ENCODE data around the gene TOP1.

Gene TOP1

GRCh38 chr20:41038149-41038877, 9.7 kb downstream of the TOP1 start:
- DNase-seq (ENCODE audit: low read depth), result no peak

DNA sequence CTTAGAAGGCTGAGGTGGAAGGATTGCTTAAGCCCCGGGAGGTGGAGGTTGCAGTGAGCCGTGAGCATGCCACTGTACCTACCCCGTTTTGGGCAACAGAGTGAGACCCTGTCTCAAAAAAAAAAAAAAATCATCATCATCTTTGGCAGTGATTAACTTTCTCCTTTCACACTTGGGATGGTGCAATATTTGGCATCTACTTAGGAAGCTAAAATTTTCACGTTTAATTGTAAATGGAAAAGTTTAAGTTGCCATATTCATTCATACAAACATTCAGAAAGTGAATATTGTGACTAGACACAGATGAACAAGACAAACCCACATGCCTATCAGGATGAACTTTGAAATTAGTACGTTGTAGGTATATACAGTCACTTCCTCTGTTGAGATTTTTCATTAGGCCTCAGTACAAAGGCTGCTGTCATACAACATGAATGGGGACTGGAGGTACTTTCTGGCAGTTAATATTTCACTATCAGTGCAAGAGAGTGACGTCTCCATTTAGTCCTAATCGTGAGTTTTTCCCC, 10.3 kb downstream of the TOP1 start:
- DNase-seq (ENCODE audit: low read depth), result no peak

- DNase-seq (ENCODE audit: low read depth), result no peak
These were observed 12.2 kb downstream of the TOP1 start for GRCh38 chr20:41040855-41041254.

DNA sequence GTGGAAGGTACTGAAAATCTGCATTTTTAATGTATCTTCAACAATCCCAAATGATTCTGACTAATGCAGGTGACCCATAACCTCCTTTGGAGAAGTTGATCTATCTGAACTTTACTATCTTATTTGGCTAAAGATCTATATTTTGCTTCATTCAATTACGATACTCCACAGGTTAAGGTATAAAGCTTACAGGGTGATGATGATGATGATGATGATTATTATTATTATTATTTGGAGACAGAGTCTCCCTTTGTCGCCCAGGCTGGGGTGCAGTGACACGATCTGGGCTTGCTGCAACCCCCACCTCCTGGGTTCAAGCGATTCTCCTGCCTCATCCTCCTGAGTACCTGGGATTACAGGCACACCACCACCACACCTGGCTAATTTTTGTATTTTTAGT, 13.1 kb downstream of the TOP1 start:
- DNase-seq (ENCODE audit: low read depth), result no peak

GRCh38 chr20:41044409-41045062, 15.9 kb downstream of the TOP1 start:
- DNase-seq (ENCODE audit: low read depth), result no peak

- no peak for DNase-seq (ENCODE audit: low read depth)
These were observed 17.0 kb downstream of the TOP1 start for GRCh38 chr20:41045671-41046070.

DNA sequence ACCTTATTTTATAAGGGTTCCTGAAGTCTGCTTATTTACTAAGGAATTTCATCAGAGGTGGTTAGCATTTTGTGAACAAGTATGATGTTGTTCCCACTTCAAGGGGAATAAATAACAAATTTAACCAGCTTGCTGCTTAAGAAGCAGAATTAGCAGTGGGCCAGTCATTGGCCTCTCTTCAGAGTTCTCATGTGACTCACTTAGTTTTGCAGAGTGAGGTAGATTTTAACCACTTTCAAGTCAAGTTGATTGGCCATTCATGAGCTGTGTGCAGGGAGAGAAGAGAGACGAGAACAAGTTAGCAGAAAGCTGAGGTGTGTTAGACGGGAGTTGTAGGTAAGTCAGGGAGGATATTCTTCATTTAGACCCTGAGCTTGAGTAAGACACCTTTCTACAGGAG, 18.1 kb downstream of the TOP1 start:
- no peak for DNase-seq (ENCODE audit: low read depth)

- no peak for DNase-seq (ENCODE audit: low read depth)
These were observed 18.8 kb downstream of the TOP1 start for GRCh38 chr20:41047279-41047974.

DNA sequence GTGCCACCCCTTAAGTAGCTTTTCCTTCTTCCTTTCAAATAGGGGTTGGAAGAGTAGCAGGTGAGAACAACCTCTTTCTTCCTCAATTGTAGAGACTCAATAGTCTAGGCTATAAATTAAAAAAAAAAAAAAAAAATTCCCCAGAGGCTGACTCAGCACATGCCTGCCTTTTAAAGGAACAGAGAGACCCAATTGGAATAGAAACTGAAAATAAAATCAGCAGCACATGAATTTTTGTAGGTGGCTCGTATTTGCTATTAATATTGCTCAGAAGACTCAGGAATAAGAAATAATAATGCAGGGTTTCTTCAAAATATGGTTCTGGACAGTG, 19.3 kb downstream of the TOP1 start:
- no peak for DNase-seq (ENCODE audit: low read depth)

DNA sequence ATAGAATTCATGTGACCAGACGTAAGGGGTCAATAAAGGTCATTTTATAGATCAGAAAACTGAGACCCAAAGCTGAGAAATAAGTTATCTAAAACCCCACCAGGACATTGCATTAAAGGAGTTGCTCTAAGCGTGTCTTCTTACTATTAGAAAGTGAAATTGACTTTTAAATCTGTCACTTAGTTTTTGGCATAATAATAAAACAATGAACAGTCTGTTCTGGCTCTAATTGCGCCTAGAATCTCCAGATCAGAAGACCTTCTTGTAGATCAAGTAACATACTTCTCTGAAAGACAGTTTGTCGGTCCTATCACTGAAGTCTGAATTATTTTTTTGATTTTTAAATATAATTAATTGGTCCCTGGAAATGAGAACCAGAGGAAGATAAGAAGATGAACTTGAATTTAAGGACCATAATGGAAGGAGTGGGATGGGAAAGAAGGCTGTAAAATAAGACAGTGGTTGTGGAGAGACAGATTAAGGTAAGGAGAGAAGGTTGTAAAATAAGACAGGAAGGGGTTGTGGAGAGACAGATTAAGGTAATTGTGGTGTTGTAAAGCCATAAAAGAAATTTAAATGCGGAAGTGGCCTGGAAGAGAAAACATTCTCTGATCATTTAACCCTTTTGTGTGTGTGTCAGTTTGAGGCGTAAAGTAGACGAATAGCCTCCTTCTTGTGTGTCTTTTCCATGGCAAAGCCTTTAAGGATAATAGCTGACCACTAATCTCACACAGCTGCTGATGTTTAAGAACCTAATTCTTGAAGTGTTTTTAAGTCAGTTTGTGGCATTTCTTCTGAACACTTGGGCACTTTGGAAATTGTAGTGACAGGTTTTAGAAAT, 20.1 kb downstream of the TOP1 start:
- DNase-seq (ENCODE audit: low read depth), result no peak

- no peak for DNase-seq (ENCODE audit: low read depth)
These were observed 20.8 kb downstream of the TOP1 start for GRCh38 chr20:41049451-41049850.

DNA sequence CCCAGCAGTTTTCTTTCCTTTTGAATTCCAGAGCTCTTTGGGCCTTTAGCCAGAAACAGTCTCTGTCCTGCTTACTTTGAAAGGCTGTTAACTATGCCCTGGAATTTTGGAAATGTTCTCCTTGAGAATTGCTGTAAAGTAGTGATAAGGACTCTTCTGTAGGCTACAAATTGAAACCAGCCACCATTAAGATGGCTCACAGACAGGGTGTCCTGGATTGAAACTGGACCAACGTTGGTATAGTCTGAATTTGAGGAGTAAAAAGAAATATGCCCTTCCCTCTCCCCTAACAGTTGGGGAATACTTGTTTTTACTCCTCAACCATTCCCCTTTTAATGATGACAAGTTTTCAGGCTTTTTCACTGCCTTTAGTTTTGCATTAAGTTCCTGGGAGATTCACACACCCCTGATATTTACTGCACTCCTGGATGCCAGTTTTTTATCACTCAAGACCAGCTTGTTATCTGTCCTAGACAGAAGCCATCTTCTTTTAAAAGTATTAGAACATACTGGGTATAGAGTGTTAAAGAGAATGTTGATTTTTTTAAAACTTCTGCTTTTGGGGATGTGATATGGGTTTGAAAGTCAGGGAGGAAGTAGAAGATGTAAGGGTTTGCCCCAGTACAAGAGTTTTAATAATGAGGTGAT, 21.9 kb downstream of the TOP1 start:
- no peak for DNase-seq (ENCODE audit: low read depth)

DNA sequence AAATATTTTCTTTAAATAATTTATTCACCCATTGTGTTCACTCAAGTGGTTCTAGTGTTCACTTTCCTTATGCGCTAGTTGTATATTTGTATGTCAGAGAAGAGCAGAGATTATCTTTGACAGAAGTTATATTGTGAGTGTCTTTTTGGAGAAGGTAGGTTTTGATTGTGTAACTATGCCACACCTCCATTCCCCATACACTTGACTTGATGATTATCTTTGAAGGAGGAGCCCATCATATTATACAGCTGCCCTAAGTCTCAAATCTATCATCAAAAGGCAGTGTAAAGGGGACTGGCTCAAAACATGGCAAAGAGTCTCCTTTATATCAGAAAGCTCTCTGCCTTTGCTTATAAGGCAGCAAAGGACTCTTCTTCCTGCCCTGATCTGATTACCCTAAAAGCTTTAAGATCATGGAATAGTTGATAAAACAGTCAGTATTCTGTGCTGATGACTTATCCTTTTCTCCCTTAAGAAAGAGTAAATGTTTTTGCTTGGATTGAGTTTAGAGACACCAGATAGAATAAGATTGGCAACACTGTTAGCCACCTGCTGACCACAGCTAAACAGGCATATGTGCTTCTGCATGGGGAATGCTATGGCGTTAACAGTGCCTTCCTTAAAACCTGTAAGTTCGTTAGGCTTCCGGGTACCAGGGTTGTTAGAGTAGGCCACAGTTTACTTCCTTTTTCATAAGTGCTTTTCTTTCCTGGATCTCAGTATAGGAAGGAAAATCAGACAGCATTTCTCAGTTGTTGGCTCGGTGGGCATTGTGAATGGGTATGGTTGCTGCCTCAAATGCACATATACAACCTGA, 22.6 kb downstream of the TOP1 start:
- no peak for DNase-seq (ENCODE audit: low read depth)

GRCh38 chr20:41052742-41053419, 24.3 kb downstream of the TOP1 start:
- no peak for DNase-seq (ENCODE audit: low read depth)

GRCh38 chr20:41054070-41054846, 25.6 kb downstream of the TOP1 start:
- no peak for DNase-seq (ENCODE audit: low read depth)

DNA sequence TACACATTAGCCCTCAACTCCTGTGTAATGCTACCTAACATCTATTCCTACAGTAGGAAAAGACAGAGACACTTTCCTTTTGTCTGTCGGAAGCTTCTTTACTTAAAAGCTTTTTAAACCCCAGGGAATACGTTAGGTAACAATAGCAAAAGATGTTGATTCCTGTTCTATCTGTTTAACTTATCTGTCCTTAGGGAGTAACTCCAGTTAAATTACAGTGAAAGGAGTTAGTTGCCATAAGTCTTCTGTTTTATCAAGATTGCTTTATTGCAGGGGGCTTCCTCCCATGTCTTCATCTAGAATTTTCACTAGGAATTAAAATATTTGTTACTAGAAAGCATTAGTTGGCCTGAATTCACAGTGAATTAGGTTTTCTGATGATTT, 26.2 kb downstream of the TOP1 start:
- no peak for DNase-seq (ENCODE audit: low read depth)

GRCh38 chr20:41055679-41056078, 27.1 kb downstream of the TOP1 start:
- DNase-seq (ENCODE audit: low read depth), result no peak

DNA sequence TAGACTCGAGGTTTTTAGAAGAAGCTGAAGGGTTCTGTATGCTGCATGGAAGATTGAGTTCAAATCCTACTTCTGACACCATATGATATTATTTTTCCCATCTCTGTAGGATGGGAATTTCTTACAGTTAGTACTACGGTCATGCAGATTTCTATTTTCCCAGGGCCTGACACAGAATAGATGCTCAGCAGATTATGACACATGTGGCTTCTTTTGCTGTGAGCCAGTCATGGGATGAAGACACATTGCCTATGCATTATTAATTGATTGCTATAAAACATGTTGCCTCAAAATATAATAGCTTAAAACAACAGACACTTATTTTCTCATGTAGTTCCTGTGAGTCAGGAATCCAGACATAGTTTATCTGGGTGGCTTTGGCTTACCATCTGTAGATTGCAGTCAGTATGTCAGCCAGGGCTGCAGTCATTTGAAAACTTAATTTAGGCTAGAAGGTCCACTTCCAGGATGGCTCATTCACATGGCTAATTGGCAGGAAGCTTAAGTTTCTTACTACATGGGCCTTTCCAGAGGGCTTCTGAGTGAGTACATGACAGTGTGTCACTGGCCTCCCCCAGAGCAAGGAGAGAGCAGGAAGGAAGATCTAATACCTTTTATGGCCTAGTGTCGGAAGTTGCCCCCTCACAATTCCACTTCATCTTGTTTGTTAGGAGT, 29.5 kb downstream of the TOP1 start:
- DNase-seq (ENCODE audit: low read depth), result no peak

Measured in activated T-cell treated with anti-CD3 and anti-CD28 coated beads for 1 hour (primary cell).